Thoracic aorta (tissue), 2 donors: Measurements from ENCODE around the gene GSTM4. TPM values are rescaled to one million over a fixed set of nuclear protein-coding genes. Genes with fewer than 3 reads are reported as not detected.
A peak's percentile ranks its signal among the peaks of the same experiment; 100 is the strongest.
"Not testable (repeated sequence)": the region's sequence is repeated elsewhere in the genome, so short reads cannot be mapped to it uniquely, and the experiment has no call there.

Experiments
- ATAC-seq: fragments of 150-250 bp; one replicate; pipeline ENCODE4 v1.8.0; 2017; ENCODE audit warnings: low read depth; ENCODE audit not compliant: insufficient number of reproducible peaks, low FRiP score
- DNase-seq: peaks from one replicate; pipeline ENCODE4 v3.0.0-alpha.2; 2020; ENCODE audit warnings: low spot score
- H3K27ac ChIP-seq, 2 donors: fragments of 200-600 bp; sonication (generic); 1 replicate in 1 of 2; 2 replicates in 1 of 2; pipeline ENCODE4 v1.5.1; 2016; ENCODE audit warnings: mild to moderate bottlenecking in 2 of 2, moderate library complexity in 2 of 2
- H3K27me3 ChIP-seq: fragments of 200-600 bp; sonication (generic); replicated peaks from 2 replicates; pipeline ENCODE4 v1.6.0; 2016; ENCODE audit warnings: mild to moderate bottlenecking; ENCODE audit not compliant: insufficient read depth
- H3K36me3 ChIP-seq: fragments of 200-600 bp; sonication (generic); one replicate; pipeline ENCODE4 v1.5.1; 2016
- H3K4me1 ChIP-seq, 2 donors: fragments of 200-600 bp; sonication (generic); 1 replicate in 1 of 2; 2 replicates in 1 of 2; pipeline versions ENCODE4 v1.5.1 to v1.6.0; 2016; ENCODE audit warnings: low read depth in 2 of 2, mild to moderate bottlenecking in 1 of 2; ENCODE audit not compliant: control insufficient read depth in 1 of 2
- H3K4me3 ChIP-seq: fragments of 200-600 bp; sonication (generic); 2 replicates; pipeline ENCODE4 v1.5.1; 2016; ENCODE audit warnings: mild to moderate bottlenecking
- H3K9me3 ChIP-seq: fragments of 200-600 bp; sonication (generic); 2 replicates; pipeline ENCODE4 v1.5.1; 2016
- total RNA-seq, 2 donors: library from RNA; depleted of rRNA; stranded (reverse); fragments of >200 nt; gene quantifications; one replicate each; pipeline versions ENCODE4 v1.1.0 to v1.2.3, GENCODE V29; 2016
- TF ChIP-seq, protein P1 (sequence below): fragments of 200-600 bp; sonication (generic); IDR thresholded peaks from one replicate; pipeline ENCODE4 v1.5.1; 2019; ENCODE audit warnings: antibody characterized with exemption

Gene GSTM4
- total RNA-seq, 2 donors from 2014 or later = 15.7 to 28.4 TPM

DNA sequence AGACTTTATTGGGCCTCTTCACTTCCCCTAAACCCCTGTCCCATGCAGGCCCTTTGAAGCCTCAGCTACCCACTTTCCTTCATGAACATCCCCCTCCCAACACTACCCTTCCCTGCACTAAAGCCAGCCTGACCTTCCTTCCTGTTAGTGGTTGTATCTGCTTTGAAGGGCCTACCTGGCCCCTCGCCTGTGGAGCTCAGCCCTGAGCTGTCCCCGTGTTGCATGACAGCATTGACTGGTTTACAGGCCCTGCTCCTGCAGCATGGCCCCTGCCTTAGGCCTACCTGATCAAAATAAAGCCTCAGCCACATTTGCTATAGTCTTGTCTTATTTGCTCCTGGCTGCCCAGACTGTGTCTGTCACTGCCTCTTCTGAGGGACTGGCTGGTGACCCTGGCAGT is 5.5 kb downstream of the GSTM4 start:
- ATAC-seq (no peak), DNase-seq (no peak)
- Histone ChIP-seq H3K4me3 (no peak overlapping the region), H3K27ac (no peak overlapping the region), H3K27me3 (no peaks in the 10 kb centered on the region), H3K36me3 (peaks cover 5% of the 10 kb centered on the region), H3K9me3 (no peaks in the 10 kb centered on the region), H3K4me1 (peaks cover 0 to 5% of the 10 kb centered on the region in 2 donors)
- TF ChIP-seq, protein P1, sequence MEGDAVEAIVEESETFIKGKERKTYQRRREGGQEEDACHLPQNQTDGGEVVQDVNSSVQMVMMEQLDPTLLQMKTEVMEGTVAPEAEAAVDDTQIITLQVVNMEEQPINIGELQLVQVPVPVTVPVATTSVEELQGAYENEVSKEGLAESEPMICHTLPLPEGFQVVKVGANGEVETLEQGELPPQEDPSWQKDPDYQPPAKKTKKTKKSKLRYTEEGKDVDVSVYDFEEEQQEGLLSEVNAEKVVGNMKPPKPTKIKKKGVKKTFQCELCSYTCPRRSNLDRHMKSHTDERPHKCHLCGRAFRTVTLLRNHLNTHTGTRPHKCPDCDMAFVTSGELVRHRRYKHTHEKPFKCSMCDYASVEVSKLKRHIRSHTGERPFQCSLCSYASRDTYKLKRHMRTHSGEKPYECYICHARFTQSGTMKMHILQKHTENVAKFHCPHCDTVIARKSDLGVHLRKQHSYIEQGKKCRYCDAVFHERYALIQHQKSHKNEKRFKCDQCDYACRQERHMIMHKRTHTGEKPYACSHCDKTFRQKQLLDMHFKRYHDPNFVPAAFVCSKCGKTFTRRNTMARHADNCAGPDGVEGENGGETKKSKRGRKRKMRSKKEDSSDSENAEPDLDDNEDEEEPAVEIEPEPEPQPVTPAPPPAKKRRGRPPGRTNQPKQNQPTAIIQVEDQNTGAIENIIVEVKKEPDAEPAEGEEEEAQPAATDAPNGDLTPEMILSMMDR = no peak

- H3K4me3 ChIP-seq = no peak overlapping the region
- no peak for DNase-seq
- no peaks in the 10 kb centered on the region for H3K9me3 ChIP-seq
- TF ChIP-seq, protein P1 = no peak
- H3K4me1 ChIP-seq = peaks cover 6 to 11% of the 10 kb centered on the region in 2 donors
- no peaks in the 10 kb centered on the region for H3K27me3 ChIP-seq
- peaks cover 5% of the 10 kb centered on the region for H3K36me3 ChIP-seq
- no peak for ATAC-seq
- H3K27ac ChIP-seq = no peak overlapping the region
Measured at GRCh38 chr1:109664671-109665070, 8.8 kb downstream of the GSTM4 start.

GRCh38 chr1:109667452-109668122 is 11.7 kb downstream of the GSTM4 start, which contains the start of gene GSTM2:
Gene GSTM2 (plus strand): TSS chr1:109668057. CDS start chr1:109668116, 59 bp downstream.
- H3K27me3 ChIP-seq = no peaks in the 10 kb centered on the region
- H3K4me3 ChIP-seq = peak within 1 kb of the TSS; percentile 78
- H3K27ac ChIP-seq = peak within 1 kb of the TSS; percentile 39 to 42
- DNase-seq (peak; percentile 65), ATAC-seq (peak; percentile 89)
- H3K36me3 ChIP-seq = peaks cover 5% of the 10 kb centered on the region
- TF ChIP-seq, protein P1 = no peak
- H3K4me1 ChIP-seq = peaks cover 6 to 11% of the 10 kb centered on the region in 2 donors
- no peaks in the 10 kb centered on the region for H3K9me3 ChIP-seq

DNA sequence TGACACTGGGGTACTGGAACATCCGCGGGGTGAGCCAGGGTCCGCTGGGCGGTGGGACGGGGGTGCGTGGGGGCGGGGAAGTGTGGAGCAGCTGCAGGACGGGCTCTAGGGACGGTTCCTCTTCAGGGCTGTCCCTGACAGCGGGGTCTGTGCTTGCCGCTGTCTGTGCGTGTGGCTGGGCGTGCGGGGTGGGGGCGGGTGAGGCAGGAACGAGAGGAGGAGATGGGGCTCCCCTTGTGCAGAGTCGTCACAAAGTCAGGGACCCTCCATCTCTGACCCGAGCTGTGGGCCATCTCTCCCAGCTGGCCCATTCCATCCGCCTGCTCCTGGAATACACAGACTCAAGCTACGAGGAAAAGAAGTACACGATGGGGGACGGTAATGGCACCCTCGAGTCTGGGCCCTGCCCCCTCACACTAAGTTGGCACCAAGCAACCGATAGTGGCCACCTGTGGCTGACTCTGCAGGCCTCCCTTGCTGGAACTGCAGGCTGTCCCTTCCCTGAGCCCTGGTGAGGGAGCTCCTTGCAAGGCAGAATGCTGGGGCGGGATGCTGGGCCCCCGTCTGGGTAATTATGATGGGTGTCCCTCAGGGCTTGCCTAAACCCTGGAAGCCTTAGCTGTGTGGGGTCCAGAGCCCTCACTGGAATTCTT is 12.3 kb downstream of the GSTM4 start:
- DNase-seq (no peak), ATAC-seq (peak; percentile 18)
- Histone ChIP-seq H3K4me3 (peak overlapping the region; percentile 78), H3K9me3 (no peaks in the 10 kb centered on the region), H3K27me3 (no peaks in the 10 kb centered on the region), H3K4me1 (peaks cover 6 to 11% of the 10 kb centered on the region in 2 donors), H3K36me3 (peaks cover 5% of the 10 kb centered on the region), H3K27ac (peak overlapping the region; percentile 39 to 42)
- TF ChIP-seq, protein P1 = no peak

DNA sequence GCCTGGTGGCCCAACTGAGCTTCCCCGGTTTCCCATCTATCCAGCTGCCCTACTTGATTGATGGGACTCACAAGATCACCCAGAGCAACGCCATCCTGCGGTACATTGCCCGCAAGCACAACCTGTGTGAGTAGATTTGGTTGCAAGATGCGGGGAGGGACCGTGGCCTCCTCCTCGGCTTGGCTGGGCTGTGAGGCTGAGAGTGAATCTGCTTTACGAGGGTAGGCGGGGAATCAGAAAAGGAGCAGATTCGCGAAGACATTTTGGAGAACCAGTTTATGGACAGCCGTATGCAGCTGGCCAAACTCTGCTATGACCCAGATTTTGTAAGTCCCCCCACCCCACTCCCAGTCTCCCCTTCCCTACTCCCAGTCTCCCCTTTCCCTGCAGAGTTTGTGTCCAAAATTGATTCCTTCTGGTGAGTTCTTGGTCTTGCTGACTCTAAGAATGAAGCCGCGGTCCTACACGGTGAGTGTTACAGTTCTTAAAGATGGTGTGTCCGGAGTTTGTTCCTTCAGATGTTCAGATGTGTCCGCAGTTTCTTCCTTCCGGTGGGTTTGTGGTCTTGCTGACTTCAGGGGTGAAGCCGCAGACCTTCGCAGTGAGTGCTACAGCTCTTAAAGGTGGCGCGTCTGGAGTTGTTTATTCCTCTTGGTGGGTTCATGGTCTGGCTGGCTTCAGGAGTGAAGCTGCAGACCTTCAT is 13.5 kb downstream of the GSTM4 start:
- no peak overlapping the region for H3K4me3 ChIP-seq
- TF ChIP-seq, protein P1 = no peak
- H3K4me1 ChIP-seq = peaks cover 6 to 11% of the 10 kb centered on the region in 2 donors
- H3K9me3 ChIP-seq = no peaks in the 10 kb centered on the region
- no peak for ATAC-seq
- DNase-seq = no peak
- H3K27ac ChIP-seq = no peak overlapping the region
- H3K36me3 ChIP-seq = peaks cover 5% of the 10 kb centered on the region
- no peaks in the 10 kb centered on the region for H3K27me3 ChIP-seq

GRCh38 chr1:109669949-109670302 is 14.0 kb downstream of the GSTM4 start:
- not testable (repeated sequence) for H3K27ac ChIP-seq, DNase-seq, H3K27me3 ChIP-seq, H3K9me3 ChIP-seq, H3K36me3 ChIP-seq, ATAC-seq, H3K4me3 ChIP-seq
- peaks cover 6 to 11% of the 10 kb centered on the region in 2 donors for H3K4me1 ChIP-seq
